HEK293 (cell line): ENCODE data around the gene MVD.

Experiments
- CTCF ChIA-PET: fragments of 350-600 bp; formaldehyde crosslinking; extraction: SDS; loops from one replicate; lab custom pipeline; 2021; ENCODE audit warnings: antibody characterized with exemption; lab: Yijun Ruan, JAX
- POLR2A ChIA-PET: fragments of 300-600 bp; formaldehyde crosslinking; extraction: SDS; loops from one replicate; lab custom pipeline; 2020; ENCODE audit warnings: antibody characterized with exemption, inconsistent platforms; lab: Yijun Ruan, JAX
- H3K27ac ChIP-seq: fragments of 200-500 bp; sonication (Bioruptor generic); 2 replicates; pipeline ENCODE4 v1.5.1; 2014; ENCODE audit warnings: low read depth, low read length, control low read depth, inconsistent platforms; ENCODE audit errors: extremely low read depth
- H3K36me3 ChIP-seq, 2 experiments: fragments of 200-500 bp in 1 of 2; sonication (Bioruptor generic) in 1 of 2; 1 replicate in 1 of 2; 2 replicates in 1 of 2; pipeline ENCODE4 v1.5.1; 2014 to 2017; ENCODE audit warnings: inconsistent platforms in 2 of 2, low read length in 2 of 2; ENCODE audit not compliant: control insufficient read depth in 2 of 2, insufficient read depth in 1 of 2
- H3K4me1 ChIP-seq: fragments of 200-500 bp; sonication (Bioruptor generic); 2 replicates; pipeline ENCODE4 v1.5.1; 2014; ENCODE audit warnings: mild to moderate bottlenecking, low read length, inconsistent platforms; ENCODE audit not compliant: control insufficient read depth, insufficient read depth
- H3K4me3 ChIP-seq: 2 replicates; pipeline ENCODE4 v1.5.1; 2011; ENCODE audit warnings: low read depth, mild to moderate bottlenecking, control low read depth, low read length, moderate library complexity
- H3K9me3 ChIP-seq: fragments of 200-500 bp; sonication (Bioruptor generic); 2 replicates; pipeline ENCODE4 v1.5.1; 2014; ENCODE audit warnings: low read depth, low read length, inconsistent platforms; ENCODE audit not compliant: control insufficient read depth, insufficient read depth
- HOXC10 ChIP-seq: sonication (generic); formaldehyde crosslinking; IDR thresholded peaks from 2 replicates; pipeline ENCODE4 v1.8.1; 2023; ENCODE audit warnings: mild to moderate bottlenecking, missing genetic modification reagents
- OSR2 ChIP-seq: fragments of 450-650 bp; formaldehyde crosslinking; IDR thresholded peaks from 2 replicates; pipeline ENCODE4 v1.5.1; 2016; ENCODE audit warnings: missing biosample characterization, missing genetic modification characterization
- TCF7L2 ChIP-seq: IDR thresholded peaks from 2 replicates; pipeline ENCODE4 v1.6.1; 2011; ENCODE audit warnings: low read depth, mild to moderate bottlenecking, inconsistent platforms, low read length, moderate library complexity, borderline replicate concordance
- ZNF140 ChIP-seq: fragments of 450-650 bp; formaldehyde crosslinking; IDR thresholded peaks from 2 replicates; pipeline ENCODE4 v1.5.1; 2016; ENCODE audit warnings: missing biosample characterization, missing genetic modification characterization
- ZNF174 ChIP-seq: fragments of 450-650 bp; formaldehyde crosslinking; IDR thresholded peaks from 2 replicates; pipeline ENCODE4 v1.5.0; 2017; ENCODE audit warnings: missing biosample characterization, mild to moderate bottlenecking, missing genetic modification characterization
- ZNF19 ChIP-seq: fragments of 450-650 bp; formaldehyde crosslinking; IDR thresholded peaks from 2 replicates; pipeline ENCODE4; 2016; ENCODE audit warnings: missing biosample characterization, missing genetic modification characterization, low read depth
- ZNF214 ChIP-seq: fragments of 450-650 bp; formaldehyde crosslinking; IDR thresholded peaks from 2 replicates; pipeline ENCODE4 v1.5.1; 2017; ENCODE audit warnings: missing biosample characterization, mild to moderate bottlenecking, missing genetic modification characterization, borderline replicate concordance
- ZNF366 ChIP-seq: fragments of 450-650 bp; formaldehyde crosslinking; conservative IDR thresholded peaks from 2 replicates; pipeline ENCODE4 v1.5.1; 2016; ENCODE audit warnings: missing biosample characterization, missing genetic modification characterization
- ZNF530 ChIP-seq: fragments of 450-650 bp; formaldehyde crosslinking; IDR thresholded peaks from 2 replicates; pipeline ENCODE4 v1.5.1; 2016; ENCODE audit warnings: low read depth, missing biosample characterization, missing genetic modification characterization
- ZNF747 ChIP-seq: fragments of 450-650 bp; formaldehyde crosslinking; IDR thresholded peaks from 2 replicates; pipeline ENCODE4 v1.5.1; 2016; ENCODE audit warnings: missing biosample characterization, missing genetic modification characterization
- ZNF76 ChIP-seq: fragments of 450-650 bp; formaldehyde crosslinking; IDR thresholded peaks from 2 replicates; pipeline ENCODE4; 2016; ENCODE audit warnings: low read depth, missing biosample characterization, missing genetic modification characterization, borderline replicate concordance
- ZNF776 ChIP-seq: fragments of 450-650 bp; formaldehyde crosslinking; IDR thresholded peaks from 2 replicates; pipeline ENCODE4 v1.5.0; 2017; ENCODE audit warnings: missing biosample characterization, missing genetic modification characterization, borderline replicate concordance
- ZNF785 ChIP-seq: fragments of 450-650 bp; formaldehyde crosslinking; IDR thresholded peaks from 2 replicates; pipeline ENCODE4 v1.5.1; 2016; ENCODE audit warnings: missing biosample characterization, missing genetic modification characterization
- ZSCAN23 ChIP-seq: fragments of 450-650 bp; formaldehyde crosslinking; IDR thresholded peaks from 2 replicates; pipeline ENCODE4 v1.5.1; 2016; ENCODE audit warnings: missing biosample characterization, missing genetic modification characterization
- ZXDB ChIP-seq: fragments of 450-650 bp; formaldehyde crosslinking; IDR thresholded peaks from 2 replicates; pipeline ENCODE4 v1.5.1; 2016; ENCODE audit warnings: missing biosample characterization, missing genetic modification characterization
- TF ChIP-seq, protein P1 (sequence below): fragments of 450-650 bp; formaldehyde crosslinking; IDR thresholded peaks from 2 replicates; pipeline ENCODE4 v1.5.1; 2017; ENCODE audit warnings: missing biosample characterization, missing genetic modification characterization
- TF ChIP-seq, protein P2 (sequence below): fragments of 450-650 bp; formaldehyde crosslinking; conservative IDR thresholded peaks from 2 replicates; pipeline ENCODE4 v1.5.1; 2016; ENCODE audit warnings: low read depth, missing biosample characterization, missing genetic modification characterization
- TF ChIP-seq, protein P3 (sequence below): fragments of 450-650 bp; formaldehyde crosslinking; conservative IDR thresholded peaks from 2 replicates; pipeline ENCODE4 v1.5.1; 2016; ENCODE audit warnings: low read depth, missing biosample characterization, missing genetic modification characterization
- TF ChIP-seq, protein P4 (sequence below): fragments of 450-650 bp; formaldehyde crosslinking; IDR thresholded peaks from 2 replicates; pipeline ENCODE4 v1.5.1; 2017; ENCODE audit warnings: missing biosample characterization, mild to moderate bottlenecking, missing genetic modification characterization, moderate library complexity

Gene MVD

DNA sequence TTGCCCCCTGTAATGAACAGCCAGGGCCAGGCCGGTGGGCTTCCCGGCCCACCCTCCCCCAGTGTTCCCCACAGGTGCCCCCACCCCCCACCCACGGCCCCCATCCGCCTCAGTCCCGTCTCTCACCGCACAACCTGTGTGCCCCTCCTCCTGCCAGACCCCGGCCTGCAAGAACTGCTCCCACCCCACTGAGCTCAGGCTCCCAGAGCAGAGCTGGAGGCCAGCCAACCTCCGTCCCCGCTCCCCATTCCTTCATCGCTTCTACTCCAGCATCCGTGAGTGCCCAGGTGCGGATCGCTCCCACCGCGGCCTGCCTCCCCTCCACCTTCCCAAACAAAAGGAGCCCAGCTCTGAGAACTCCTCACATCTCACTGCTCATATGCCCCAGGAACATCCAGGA lies 4.2 kb downstream of the MVD start (continued):
- TF ChIP-seq, protein P1, sequence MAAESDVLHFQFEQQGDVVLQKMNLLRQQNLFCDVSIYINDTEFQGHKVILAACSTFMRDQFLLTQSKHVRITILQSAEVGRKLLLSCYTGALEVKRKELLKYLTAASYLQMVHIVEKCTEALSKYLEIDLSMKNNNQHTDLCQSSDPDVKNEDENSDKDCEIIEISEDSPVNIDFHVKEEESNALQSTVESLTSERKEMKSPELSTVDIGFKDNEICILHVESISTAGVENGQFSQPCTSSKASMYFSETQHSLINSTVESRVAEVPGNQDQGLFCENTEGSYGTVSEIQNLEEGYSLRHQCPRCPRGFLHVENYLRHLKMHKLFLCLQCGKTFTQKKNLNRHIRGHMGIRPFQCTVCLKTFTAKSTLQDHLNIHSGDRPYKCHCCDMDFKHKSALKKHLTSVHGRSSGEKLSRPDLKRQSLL (tag by site-specific recombination), result no peak
- TF ChIP-seq ZXDB (tag by site-specific recombination) (no peak), ZNF174 (tag by site-specific recombination) (no peak)

DNA sequence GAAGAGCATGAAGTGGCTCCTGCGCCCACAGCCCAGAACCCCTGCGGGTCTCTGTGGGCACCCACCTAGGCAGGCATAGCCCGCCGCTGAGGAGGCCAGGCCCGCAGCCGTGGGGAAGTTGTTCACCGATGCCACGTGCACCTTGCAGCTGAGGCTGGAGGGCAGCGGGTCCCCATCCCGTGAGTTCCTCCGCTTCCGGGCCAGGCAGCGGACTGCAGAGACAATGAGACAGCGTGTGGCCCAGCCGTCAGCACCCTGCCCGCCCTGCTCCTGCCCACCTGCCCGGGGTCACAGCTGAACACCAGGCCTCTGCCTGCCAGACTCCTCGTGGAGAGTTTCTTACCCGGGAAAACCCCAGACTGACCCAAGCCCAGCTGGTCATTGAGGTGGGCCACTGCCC lies 5.5 kb downstream of the MVD start:
- Histone ChIP-seq H3K27ac (no peak overlapping the region), H3K4me3 (no peak overlapping the region), H3K4me1 (no peaks in the 10 kb centered on the region), H3K36me3 (peaks cover 0 to 15% of the 10 kb centered on the region in 2 experiments; a peak in 1 of 3 replicates), H3K9me3 (no peaks in the 10 kb centered on the region)
- POLR2A ChIA-PET, result no interaction called here
- CTCF ChIA-PET, result interaction anchor here (1.2 kb wide), 1 partner anchor 15 kb away, joined by 5 read pairs; no protein-coding TSS in a partner anchor
- TF ChIP-seq ZNF140 (tag by site-specific recombination) (no peak), OSR2 (tag by site-specific recombination) (no peak), ZNF366 (no peak)

DNA sequence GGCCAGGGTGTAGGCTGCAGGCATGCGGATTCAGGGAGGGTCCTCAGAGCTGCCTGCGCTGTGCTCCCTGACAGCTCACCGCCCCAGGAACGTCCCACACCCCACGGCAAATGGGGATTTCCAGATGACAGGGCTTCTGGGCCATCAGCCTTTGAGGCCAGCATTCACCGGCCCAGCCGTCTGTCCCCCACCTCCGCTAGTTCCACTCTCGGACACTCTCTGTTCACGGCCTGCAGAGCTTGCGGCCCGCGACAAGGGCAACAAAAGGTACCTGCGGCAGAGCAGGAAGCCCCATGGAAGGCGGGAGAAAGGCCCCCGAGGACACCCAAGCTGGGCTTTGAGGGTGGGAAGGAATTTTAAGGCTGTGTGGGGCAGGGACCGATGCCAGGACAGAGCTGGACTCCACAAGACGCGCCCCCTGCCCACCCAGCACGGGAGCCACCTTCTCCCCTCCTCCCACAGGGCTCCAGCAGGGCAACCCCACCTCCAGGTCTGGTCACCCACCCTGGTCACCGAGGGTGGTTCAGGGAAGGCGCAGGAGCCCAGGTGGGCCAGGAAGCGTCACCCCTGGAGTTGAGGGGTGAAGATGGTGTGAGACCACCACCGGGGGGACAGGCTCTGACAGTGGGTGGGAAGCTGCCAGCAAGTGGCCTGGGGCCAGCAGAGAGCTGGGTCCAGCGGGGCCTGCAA lies 6.5 kb downstream of the MVD start:
- Histone ChIP-seq H3K36me3 (peaks cover 0 to 15% of the 10 kb centered on the region in 2 experiments; a peak in 1 of 3 replicates), H3K27ac (no peak overlapping the region), H3K4me1 (peaks cover under 1% of the 10 kb centered on the region; the same call in 1 of the 2 replicates), H3K9me3 (no peaks in the 10 kb centered on the region), H3K4me3 (no peak overlapping the region)
- CTCF ChIA-PET, result no interaction called here
- POLR2A ChIA-PET, result no interaction called here
- TF ChIP-seq ZNF214 (tag by site-specific recombination), result no peak
- no peak for TF ChIP-seq HOXC10 (CRISPR knock-in tag)
- TF ChIP-seq, protein P2, sequence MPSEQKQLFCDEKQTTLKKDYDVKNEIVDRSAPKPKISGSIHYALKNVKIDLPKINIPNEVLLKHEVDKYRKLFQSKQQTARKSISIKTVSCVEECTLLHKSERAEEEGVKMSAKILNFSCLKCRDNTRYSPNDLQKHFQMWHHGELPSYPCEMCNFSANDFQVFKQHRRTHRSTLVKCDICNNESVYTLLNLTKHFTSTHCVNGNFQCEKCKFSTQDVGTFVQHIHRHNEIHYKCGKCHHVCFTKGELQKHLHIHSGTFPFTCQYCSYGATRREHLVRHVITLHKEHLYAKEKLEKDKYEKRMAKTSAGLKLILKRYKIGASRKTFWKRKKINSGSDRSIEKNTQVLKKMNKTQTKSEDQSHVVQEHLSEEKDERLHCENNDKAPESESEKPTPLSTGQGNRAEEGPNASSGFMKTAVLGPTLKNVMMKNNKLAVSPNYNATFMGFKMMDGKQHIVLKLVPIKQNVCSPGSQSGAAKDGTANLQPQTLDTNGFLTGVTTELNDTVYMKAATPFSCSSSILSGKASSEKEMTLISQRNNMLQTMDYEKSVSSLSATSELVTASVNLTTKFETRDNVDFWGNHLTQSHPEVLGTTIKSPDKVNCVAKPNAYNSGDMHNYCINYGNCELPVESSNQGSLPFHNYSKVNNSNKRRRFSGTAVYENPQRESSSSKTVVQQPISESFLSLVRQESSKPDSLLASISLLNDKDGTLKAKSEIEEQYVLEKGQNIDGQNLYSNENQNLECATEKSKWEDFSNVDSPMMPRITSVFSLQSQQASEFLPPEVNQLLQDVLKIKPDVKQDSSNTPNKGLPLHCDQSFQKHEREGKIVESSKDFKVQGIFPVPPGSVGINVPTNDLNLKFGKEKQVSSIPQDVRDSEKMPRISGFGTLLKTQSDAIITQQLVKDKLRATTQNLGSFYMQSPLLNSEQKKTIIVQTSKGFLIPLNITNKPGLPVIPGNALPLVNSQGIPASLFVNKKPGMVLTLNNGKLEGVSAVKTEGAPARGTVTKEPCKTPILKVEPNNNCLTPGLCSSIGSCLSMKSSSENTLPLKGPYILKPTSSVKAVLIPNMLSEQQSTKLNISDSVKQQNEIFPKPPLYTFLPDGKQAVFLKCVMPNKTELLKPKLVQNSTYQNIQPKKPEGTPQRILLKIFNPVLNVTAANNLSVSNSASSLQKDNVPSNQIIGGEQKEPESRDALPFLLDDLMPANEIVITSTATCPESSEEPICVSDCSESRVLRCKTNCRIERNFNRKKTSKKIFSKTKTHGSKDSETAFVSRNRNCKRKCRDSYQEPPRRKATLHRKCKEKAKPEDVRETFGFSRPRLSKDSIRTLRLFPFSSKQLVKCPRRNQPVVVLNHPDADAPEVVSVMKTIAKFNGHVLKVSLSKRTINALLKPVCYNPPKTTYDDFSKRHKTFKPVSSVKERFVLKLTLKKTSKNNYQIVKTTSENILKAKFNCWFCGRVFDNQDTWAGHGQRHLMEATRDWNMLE (tag by site-specific recombination), result no peak
- no peak for TF ChIP-seq ZSCAN23
- TF ChIP-seq TCF7L2, result no peak
- no peak for TF ChIP-seq ZNF530 (tag by site-specific recombination)
- no peak for TF ChIP-seq ZNF776 (tag by site-specific recombination)
- TF ChIP-seq ZNF785 (tag by site-specific recombination), result no peak
- TF ChIP-seq ZNF76 (tag by site-specific recombination), result no peak
- TF ChIP-seq, protein P3, sequence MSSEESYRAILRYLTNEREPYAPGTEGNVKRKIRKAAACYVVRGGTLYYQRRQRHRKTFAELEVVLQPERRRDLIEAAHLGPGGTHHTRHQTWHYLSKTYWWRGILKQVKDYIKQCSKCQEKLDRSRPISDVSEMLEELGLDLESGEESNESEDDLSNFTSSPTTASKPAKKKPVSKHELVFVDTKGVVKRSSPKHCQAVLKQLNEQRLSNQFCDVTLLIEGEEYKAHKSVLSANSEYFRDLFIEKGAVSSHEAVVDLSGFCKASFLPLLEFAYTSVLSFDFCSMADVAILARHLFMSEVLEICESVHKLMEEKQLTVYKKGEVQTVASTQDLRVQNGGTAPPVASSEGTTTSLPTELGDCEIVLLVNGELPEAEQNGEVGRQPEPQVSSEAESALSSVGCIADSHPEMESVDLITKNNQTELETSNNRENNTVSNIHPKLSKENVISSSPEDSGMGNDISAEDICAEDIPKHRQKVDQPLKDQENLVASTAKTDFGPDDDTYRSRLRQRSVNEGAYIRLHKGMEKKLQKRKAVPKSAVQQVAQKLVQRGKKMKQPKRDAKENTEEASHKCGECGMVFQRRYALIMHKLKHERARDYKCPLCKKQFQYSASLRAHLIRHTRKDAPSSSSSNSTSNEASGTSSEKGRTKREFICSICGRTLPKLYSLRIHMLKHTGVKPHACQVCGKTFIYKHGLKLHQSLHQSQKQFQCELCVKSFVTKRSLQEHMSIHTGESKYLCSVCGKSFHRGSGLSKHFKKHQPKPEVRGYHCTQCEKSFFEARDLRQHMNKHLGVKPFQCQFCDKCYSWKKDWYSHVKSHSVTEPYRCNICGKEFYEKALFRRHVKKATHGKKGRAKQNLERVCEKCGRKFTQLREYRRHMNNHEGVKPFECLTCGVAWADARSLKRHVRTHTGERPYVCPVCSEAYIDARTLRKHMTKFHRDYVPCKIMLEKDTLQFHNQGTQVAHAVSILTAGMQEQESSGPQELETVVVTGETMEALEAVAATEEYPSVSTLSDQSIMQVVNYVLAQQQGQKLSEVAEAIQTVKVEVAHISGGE (tag by site-specific recombination), result no peak
- TF ChIP-seq, protein P4, sequence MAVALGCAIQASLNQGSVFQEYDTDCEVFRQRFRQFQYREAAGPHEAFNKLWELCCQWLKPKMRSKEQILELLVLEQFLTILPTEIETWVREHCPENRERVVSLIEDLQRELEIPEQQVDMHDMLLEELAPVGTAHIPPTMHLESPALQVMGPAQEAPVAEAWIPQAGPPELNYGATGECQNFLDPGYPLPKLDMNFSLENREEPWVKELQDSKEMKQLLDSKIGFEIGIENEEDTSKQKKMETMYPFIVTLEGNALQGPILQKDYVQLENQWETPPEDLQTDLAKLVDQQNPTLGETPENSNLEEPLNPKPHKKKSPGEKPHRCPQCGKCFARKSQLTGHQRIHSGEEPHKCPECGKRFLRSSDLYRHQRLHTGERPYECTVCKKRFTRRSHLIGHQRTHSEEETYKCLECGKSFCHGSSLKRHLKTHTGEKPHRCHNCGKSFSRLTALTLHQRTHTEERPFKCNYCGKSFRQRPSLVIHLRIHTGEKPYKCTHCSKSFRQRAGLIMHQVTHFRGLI (tag by site-specific recombination), result no peak
- no peak for TF ChIP-seq ZNF747 (tag by site-specific recombination)
- TF ChIP-seq ZNF19, result no peak
